Left kidney (tissue), 2 donors: ENCODE results near the gene ZFAND3. TPM values are rescaled to one million over a fixed set of nuclear protein-coding genes. Genes with fewer than 3 reads are reported as not detected.
"Not testable (repeated sequence)": the region's sequence is repeated elsewhere in the genome, so short reads cannot be mapped to it uniquely, and the experiment has no call there.

Experiments
- DNase-seq: peaks from one replicate; pipeline ENCODE4 v3.0.0-alpha.2; 2013
- polyA plus RNA-seq: library from polyadenylated mRNA; unstranded; fragments of 120-200 nt; gene quantifications from one replicate; pipeline ENCODE4 v1.2.1, GENCODE V29; 2013; ENCODE audit not compliant: insufficient read length

Gene ZFAND3
- polyA plus RNA-seq, 1 donor = 150 TPM

DNA sequence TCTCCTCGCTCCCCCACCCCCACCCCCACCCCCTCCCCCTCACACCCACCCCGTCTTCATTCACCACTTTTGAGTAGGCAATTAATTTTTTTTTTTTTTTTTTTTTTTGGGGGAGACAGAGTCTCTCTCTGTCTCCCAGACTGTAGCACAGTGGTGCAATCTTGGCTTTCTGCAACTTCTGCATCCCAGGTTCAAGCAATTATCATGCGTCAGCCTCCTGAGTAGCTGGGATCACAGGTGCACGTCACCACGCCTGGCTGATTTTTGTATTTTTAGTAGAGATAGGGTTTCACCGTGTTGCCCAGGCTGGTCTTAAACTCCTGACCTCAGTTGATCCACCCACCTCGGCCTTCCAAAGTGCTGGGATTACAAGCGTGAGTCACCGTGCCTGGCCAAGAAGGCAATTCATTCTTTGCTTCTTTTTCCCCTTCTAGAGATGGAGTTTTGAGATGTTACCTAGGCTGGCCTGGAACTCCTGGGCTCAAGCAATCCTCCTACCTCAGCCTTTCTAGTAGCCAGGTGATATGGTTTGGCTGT lies 230.4 kb downstream of the ZFAND3 start:
- not testable (repeated sequence) for DNase-seq

- DNase-seq = no peak
Observed at GRCh38 chr6:38051819-38052434, 232.4 kb downstream of the ZFAND3 start.

- DNase-seq = no peak
Observed at GRCh38 chr6:38054527-38055202, 235.1 kb downstream of the ZFAND3 start.

GRCh38 chr6:38055203-38055589 lies 235.7 kb downstream of the ZFAND3 start:
- no peak for DNase-seq

GRCh38 chr6:38056361-38056760 lies 236.8 kb downstream of the ZFAND3 start:
- no peak for DNase-seq

DNA sequence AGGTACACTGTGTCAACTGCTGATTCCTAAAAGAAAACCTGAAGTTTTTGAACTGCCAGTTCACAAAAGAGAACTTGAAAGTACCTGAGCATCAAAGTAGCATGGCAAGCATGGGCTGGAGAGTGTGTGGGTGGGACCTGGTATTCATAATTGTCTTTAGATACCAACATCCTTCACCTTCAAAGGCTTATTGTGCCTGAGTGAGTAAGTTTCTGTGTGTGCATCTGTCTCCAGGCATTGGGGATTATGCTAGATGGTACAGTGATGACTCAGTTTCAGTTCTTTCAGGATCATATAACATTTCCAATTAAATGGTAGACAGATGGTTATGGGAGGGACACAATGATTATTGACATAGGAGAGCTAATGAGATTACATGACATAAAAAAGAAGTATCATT lies 238.5 kb downstream of the ZFAND3 start:
- DNase-seq = no peak

GRCh38 chr6:38062066-38062465 lies 242.5 kb downstream of the ZFAND3 start:
- DNase-seq = no peak

GRCh38 chr6:38063973-38064372 lies 244.4 kb downstream of the ZFAND3 start:
- DNase-seq = no peak

DNA sequence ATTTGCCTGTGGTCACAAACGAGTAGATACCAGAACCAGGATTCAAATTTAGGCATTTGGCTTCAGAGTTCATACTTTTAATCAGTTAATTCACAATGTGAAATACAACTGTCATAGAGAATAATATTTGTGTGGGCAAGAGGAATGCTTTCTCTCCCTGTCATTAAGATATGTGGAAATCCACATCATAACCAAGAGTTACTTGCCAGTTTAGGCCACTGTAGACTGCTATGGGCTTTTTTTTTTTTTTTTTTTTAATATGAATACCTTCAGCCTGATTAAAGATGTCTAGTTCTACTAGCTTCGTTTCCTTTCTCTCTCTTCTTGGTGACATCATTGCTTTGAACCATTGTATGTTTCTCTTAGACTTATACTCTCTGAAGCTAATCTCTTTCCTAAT lies 244.9 kb downstream of the ZFAND3 start:
- no peak for DNase-seq

DNA sequence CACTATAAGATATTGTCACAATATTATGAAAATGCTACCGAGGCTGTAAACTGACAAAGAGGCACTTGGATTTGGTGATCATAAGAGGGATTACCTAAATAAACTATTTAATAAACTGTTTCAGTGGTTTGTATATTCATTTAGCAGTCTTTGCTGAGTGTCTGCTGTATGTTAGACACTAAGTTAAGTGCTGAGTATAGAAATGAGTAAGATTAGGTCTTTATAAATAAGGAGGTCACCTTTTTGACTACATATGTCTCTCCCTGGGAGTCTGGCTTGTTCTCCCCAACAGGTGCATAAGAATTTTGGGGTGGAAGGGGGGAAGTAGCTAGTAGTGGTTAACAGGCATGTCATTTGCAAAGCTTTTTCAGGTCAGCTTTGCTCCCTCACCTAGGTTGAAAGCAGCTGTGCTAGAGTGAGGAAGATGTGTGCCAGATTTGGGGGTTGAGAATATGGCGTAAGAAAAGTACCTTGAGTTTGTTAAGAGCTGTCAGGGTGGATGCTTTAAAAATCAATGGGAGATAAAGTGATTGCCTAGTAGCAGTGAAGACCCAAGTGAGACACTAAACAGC lies 246.3 kb downstream of the ZFAND3 start:
- no peak for DNase-seq

DNA sequence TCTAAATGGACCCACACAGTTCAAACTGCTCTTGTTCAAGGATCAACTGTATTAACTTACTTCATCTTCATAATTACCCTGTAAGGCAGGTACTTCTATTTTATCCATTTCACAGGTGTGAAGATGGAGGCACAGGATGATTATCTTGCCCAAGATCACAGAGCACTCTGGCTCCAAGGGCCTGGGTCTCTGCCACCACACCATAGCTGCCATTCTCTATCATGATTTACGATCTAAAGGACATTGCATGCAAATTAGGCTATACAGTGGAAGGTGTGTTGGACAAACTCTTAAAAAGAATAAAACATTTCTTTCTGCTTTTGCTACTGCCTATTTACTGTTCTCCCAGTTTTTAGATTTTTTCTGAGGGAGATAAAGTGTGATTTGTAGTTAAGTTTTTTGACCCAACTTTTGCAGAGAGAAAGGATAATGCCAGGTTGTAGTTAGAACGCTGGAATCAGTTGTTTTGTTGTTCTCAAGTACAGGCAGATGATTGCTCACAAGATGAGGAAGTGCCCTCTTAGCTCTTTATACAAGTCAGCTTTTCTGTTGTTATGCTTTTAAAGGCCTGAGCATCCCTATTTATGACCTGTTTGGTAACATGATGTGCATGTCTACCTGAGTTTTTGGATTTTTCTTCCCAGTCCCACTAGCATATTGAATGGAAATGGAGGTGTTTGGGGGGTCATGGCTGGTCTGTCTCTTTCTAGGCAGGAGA lies 247.9 kb downstream of the ZFAND3 start:
- no peak for DNase-seq

- DNase-seq = no peak
Observed at GRCh38 chr6:38068854-38069590, 249.5 kb downstream of the ZFAND3 start.

DNA sequence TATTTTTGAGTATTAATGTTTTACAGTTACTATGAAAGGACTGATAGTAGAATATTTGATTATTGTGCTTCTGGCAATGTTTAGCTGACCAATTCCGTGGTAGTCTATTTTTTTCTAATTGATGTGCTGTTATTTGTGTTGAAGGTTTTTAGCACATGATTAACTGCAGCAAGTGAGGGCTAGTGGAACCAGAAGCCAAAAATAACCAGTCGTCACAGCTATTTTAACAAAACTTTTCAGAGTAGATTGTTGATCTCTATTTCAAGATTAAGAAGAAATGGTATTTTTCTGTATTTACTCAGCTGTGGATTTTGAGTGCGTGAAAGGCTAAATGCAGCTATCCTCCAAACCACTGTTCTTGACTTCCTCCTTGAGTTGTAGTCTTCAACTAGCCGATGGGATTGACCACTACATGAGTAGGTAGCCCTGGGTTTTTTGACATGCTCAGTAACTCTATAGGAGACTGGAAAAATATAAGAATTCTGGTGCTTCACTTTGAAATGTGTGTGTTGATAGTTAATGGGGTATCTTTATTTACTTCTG lies 258.0 kb downstream of the ZFAND3 start:
- no peak for DNase-seq

- no peak for DNase-seq
Observed at GRCh38 chr6:38078671-38079070, 259.1 kb downstream of the ZFAND3 start.

DNA sequence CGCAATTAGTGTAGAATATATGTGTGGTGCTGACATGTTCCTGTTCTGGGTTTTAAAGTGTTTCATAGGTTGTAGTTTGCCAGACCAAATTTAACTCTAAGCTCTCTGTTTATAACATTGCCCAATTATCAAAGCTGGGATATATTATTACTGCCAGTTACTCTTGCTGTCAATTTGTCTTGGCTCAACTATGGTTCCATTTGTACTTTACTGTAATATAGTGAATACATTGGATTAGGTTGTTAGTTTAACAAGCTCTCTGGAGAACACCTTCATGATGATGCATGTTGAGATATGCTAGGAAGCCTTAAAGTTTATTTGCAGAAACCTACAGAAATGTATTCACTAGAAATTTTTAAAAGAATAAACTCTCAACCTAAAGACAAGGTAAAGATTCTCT lies 259.6 kb downstream of the ZFAND3 start:
- DNase-seq = no peak

- DNase-seq = no peak
Observed at GRCh38 chr6:38079537-38079936, 260.0 kb downstream of the ZFAND3 start.

- DNase-seq = no peak
Observed at GRCh38 chr6:38080360-38080759, 260.8 kb downstream of the ZFAND3 start.

GRCh38 chr6:38080889-38081288 lies 261.4 kb downstream of the ZFAND3 start:
- no peak for DNase-seq

DNA sequence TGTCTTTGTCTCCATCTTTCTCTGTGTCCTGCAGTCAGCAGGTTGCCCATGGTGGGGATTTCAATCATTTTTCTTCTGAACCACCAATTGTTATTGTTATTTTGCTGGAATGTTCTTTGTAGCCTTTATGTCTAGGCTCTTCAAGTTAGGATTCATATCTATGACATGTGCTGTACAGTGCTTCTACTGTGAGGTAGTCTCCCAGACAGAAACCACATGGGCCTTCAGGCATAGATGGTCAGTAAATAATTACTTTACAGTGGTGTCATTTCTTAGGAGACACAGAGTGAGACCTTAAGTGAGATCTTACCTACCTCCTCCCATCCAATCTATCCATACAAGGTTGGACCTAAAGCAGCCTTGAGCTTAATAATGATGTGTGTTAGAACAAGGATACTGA lies 265.5 kb downstream of the ZFAND3 start:
- DNase-seq = no peak

DNA sequence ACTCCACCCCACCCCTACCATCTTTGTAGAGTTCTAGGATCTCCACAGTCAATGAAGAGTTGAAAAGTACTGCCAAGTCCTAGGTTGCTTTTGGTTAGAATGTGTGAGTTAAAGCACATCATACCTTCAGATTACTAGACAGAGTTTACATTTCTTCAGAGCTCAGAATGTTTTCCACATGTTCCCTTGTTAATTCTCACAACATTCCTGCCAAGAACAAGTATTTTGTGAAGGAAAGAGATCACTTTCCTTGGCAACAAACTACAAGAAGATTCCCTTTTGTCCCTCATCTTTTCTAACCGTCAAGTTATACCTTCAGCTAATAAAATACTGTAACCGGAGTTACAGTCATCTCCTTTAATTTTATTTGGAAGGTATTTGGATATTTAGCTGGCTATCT lies 266.8 kb downstream of the ZFAND3 start:
- no peak for DNase-seq

DNA sequence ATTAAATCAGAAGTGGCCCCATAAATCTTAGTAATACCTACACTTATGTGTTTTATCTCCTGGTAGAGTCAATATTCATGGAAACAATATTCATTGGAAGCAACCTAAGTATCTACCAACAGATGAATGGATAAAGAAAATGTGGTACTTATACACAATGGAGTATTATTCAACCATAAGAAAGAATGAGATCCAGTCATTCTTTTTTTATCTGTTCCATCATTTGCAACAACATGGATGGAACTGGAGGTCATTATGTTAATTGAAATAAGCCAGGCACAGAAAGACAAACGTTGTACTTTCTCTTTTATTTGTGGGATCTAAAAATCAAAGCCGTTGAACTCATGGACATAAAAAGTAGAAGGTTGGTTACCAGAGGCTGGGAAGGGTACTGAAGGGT lies 268.5 kb downstream of the ZFAND3 start:
- no peak for DNase-seq

DNA sequence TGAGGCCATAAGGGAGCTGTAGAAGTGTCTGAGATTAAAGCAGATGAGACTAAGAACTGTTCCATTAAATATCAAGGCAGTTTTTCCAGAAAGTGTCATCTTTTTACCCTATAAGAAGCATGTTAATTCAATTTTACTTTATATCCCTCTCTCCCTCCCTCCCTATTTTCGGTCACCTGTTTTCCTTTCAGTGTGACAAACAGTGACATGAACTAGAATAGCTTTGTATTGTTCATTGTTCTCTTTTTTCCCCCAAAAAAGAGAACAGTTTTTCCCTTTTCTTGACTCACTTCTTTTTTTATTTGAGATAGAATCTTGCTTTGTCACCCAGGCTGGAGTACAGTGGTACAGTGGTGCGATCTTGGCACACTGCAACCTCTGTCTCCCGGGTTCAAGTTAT lies 269.3 kb downstream of the ZFAND3 start:
- no peak for DNase-seq
